HFF-Myc (cell line): ENCODE measurements around the gene LRRC41.
A peak's percentile ranks its signal among the peaks of the same experiment; 100 is the strongest.
"Not testable (repeated sequence)": the region's sequence is repeated elsewhere in the genome, so short reads cannot be mapped to it uniquely, and the experiment has no call there.

Experiments
- DNase-seq: peaks from one replicate; pipeline ENCODE4 v3.0.0-alpha.2; 2011; ENCODE audit warnings: low read depth; ENCODE audit errors: extremely low read depth
- H3K4me3 ChIP-seq: replicated peaks from 2 replicates; pipeline ENCODE4 v1.5.1; 2011; ENCODE audit warnings: low read depth, mild to moderate bottlenecking, control low read depth, low read length
- CTCF ChIP-seq: IDR thresholded peaks from 2 replicates; pipeline ENCODE4 v1.5.1; 2012; ENCODE audit warnings: mild to moderate bottlenecking, low read depth, low read length, control low read depth; ENCODE audit errors: missing control alignments

Gene LRRC41

GRCh38 chr1:46342084-46342656 is 38.8 kb upstream of the LRRC41 start:
- DNase-seq: no peak
- peak overlapping the region; percentile 82 for H3K4me3 ChIP-seq

GRCh38 chr1:46341222-46342083 is 38.0 kb upstream of the LRRC41 start:
- no peak for DNase-seq
- H3K4me3 ChIP-seq: peak overlapping the region; percentile 82
- TF ChIP-seq CTCF: no peak

More at GRCh38 chr1:46342084-46342656, 38.8 kb upstream of the LRRC41 start:
- peak; percentile 44 for TF ChIP-seq CTCF

- DNase-seq: peak; percentile 82
- TF ChIP-seq CTCF: peak; percentile 62
- H3K4me3 ChIP-seq: peak within 1 kb of the TSS; percentile 82
Observed at GRCh38 chr1:46340404-46341221, 37.2 kb upstream of the LRRC41 start, which contains the start of gene NSUN4. TSS of gene NSUN4 (plus strand) at chr1:46340807. CDS start at chr1:46340827, 20 bp downstream.

- DNase-seq, H3K4me3 ChIP-seq: not testable (repeated sequence)
Observed at GRCh38 chr1:46337409-46337808, 34.0 kb upstream of the LRRC41 start.

- no peak for TF ChIP-seq CTCF
- H3K4me3 ChIP-seq: no peak overlapping the region
- no peak for DNase-seq
Observed at GRCh38 chr1:46335081-46335480, 31.7 kb upstream of the LRRC41 start.

GRCh38 chr1:46334030-46334384 is 30.6 kb upstream of the LRRC41 start:
- no peak overlapping the region for H3K4me3 ChIP-seq
- DNase-seq: no peak
- no peak for TF ChIP-seq CTCF
